ENCODE data around the gene TLE5. TPM values are rescaled to one million over a fixed set of nuclear protein-coding genes. Genes with fewer than 3 reads are reported as not detected.
A peak's percentile ranks its signal among the peaks of the same experiment; 100 is the strongest.

Gene TLE5
- total and polyA plus RNA-seq, 4 experiments from 2014 or later: 572 to 943 (median 888) TPM

GRCh38 chr19:3061182-3062161 lies 823 bp downstream of the TLE5 start:
- intact Hi-C loops (cut with micrococcal nuclease): loop anchor here (1.0 to 5.0 kb wide), 6 partner anchors 14 to 279 kb away; partner anchors contain the start of genes NCLN and SGTA
- Histone ChIP-seq H3K27me3 (ENCODE audit: insufficient read depth, low read length) (no peaks in the 10 kb centered on the region), H3K4me3 (ENCODE audit: low read length in 2 of 2) (peak overlapping the region; percentile 63 to 67), H3K9me3 (ENCODE audit: control insufficient read depth in 1 of 2, low read length in 2 of 2) (no peaks in the 10 kb centered on the region), H3K36me3 (ENCODE audit: insufficient read depth, low read length) (peaks cover 37% of the 10 kb centered on the region), H3K4me1 (ENCODE audit: insufficient read depth, low read length) (peaks cover 64% of the 10 kb centered on the region), H3K27ac (ENCODE audit: low read depth, low read length) (peak overlapping the region; percentile 59)
- ChIA-PET CTCF (ENCODE audit: partially characterized antibody) (interaction anchor here (0.6 to 2.4 kb wide), 8 partner anchors 9 to 101 kb away, joined by 3 to 16 read pairs (median 5); no protein-coding TSS in a partner anchor), POLR2A (ENCODE audit: partially characterized antibody) (interaction anchor here (0.6 to 16.1 kb wide), 21 partner anchors 9 to 585 kb away, joined by 3 to 555 read pairs (median 7); partner anchors contain the start of genes GADD45B, NCLN and TLE6)
- H3K4me3 Mint-ChIP-seq: peak overlapping the region; percentile 90 to 96 (median 92)
- H3K9me3 Mint-ChIP-seq: no peaks in the 10 kb centered on the region
- H3K27me3 Mint-ChIP-seq: no peaks in the 10 kb centered on the region
- peak; percentile 75 to 87 (median 86) for DNase-seq
- peaks cover 31 to 38% of the 10 kb centered on the region in 2 donors for H3K36me3 Mint-ChIP-seq
- H3K27ac Mint-ChIP-seq: peak overlapping the region; percentile 88 to 97 (median 93)
- H3K4me1 Mint-ChIP-seq: peaks cover 18 to 56% (median 37%) of the 10 kb centered on the region in 4 donors

GRCh38 chr19:3060857-3061181 lies 1.5 kb downstream of the TLE5 start:
- Mint-ChIP-seq H3K4me1 (peaks cover 18 to 57% (median 37%) of the 10 kb centered on the region in 4 donors), H3K27ac (peak overlapping the region; percentile 88 to 97 (median 93)), H3K9me3 (no peaks in the 10 kb centered on the region), H3K27me3 (no peaks in the 10 kb centered on the region), H3K4me3 (peak overlapping the region; percentile 90 to 96 (median 92)), H3K36me3 (peaks cover 32 to 40% of the 10 kb centered on the region in 2 donors)
- H3K4me3 ChIP-seq (ENCODE audit: low read length in 2 of 2): peak overlapping the region; percentile 63 to 67
- DNase-seq: no peak
- H3K4me1 ChIP-seq (ENCODE audit: insufficient read depth, low read length): peaks cover 67% of the 10 kb centered on the region
- H3K27me3 ChIP-seq (ENCODE audit: insufficient read depth, low read length): no peaks in the 10 kb centered on the region
- intact Hi-C loops (cut with micrococcal nuclease): loop anchor here (1.0 to 5.0 kb wide), 5 partner anchors 14 to 124 kb away; partner anchors contain the start of gene NCLN
- ChIA-PET POLR2A (ENCODE audit: partially characterized antibody) (interaction anchor here (0.8 to 16.1 kb wide), 18 partner anchors 9 to 585 kb away, joined by 3 to 555 read pairs (median 7); partner anchors contain the start of genes GADD45B, NCLN and TLE6), CTCF (ENCODE audit: partially characterized antibody) (interaction anchor here (0.7 to 2.4 kb wide), 8 partner anchors 8 to 102 kb away, joined by 3 to 16 read pairs (median 5); no protein-coding TSS in a partner anchor)
- no peaks in the 10 kb centered on the region for H3K9me3 ChIP-seq (ENCODE audit: control insufficient read depth in 1 of 2, low read length in 2 of 2)
- H3K27ac ChIP-seq (ENCODE audit: low read depth, low read length): peak overlapping the region; percentile 59
- peaks cover 40% of the 10 kb centered on the region for H3K36me3 ChIP-seq (ENCODE audit: insufficient read depth, low read length)

- peak overlapping the region; percentile 90 to 96 (median 92) for H3K4me3 Mint-ChIP-seq
- Histone ChIP-seq H3K4me3 (ENCODE audit: low read length in 2 of 2) (peak overlapping the region in 1 of 2 donors; percentile 63), H3K9me3 (ENCODE audit: control insufficient read depth in 1 of 2, low read length in 2 of 2) (no peaks in the 10 kb centered on the region), H3K36me3 (ENCODE audit: insufficient read depth, low read length) (peaks cover 52% of the 10 kb centered on the region), H3K27ac (ENCODE audit: low read depth, low read length) (peak overlapping the region; percentile 59), H3K27me3 (ENCODE audit: insufficient read depth, low read length) (no peaks in the 10 kb centered on the region), H3K4me1 (ENCODE audit: insufficient read depth, low read length) (peaks cover 73% of the 10 kb centered on the region)
- CTCF ChIA-PET (ENCODE audit: partially characterized antibody): interaction anchor here (0.8 to 2.4 kb wide), 3 partner anchors 16 to 24 kb away, joined by 3 to 16 read pairs (median 4); no protein-coding TSS in a partner anchor
- POLR2A ChIA-PET (ENCODE audit: partially characterized antibody): interaction anchor here (0.7 to 16.1 kb wide), 11 partner anchors 7 to 125 kb away, joined by 3 to 555 read pairs (median 13); partner anchors contain the start of genes NCLN and TLE6
- DNase-seq: no peak
- H3K27ac Mint-ChIP-seq: peak overlapping the region; percentile 83 to 97 (median 93)
- H3K9me3 Mint-ChIP-seq: no peaks in the 10 kb centered on the region
- H3K4me1 Mint-ChIP-seq: peaks cover 23 to 64% (median 43%) of the 10 kb centered on the region in 4 donors
- intact Hi-C loops (cut with micrococcal nuclease): loop anchor here (5.0 kb wide), 2 partner anchors 43 to 107 kb away; no protein-coding TSS in a partner anchor
- H3K36me3 Mint-ChIP-seq: peaks cover 37 to 51% of the 10 kb centered on the region in 2 donors
- no peaks in the 10 kb centered on the region for H3K27me3 Mint-ChIP-seq
These were observed 2.6 kb downstream of the TLE5 start for GRCh38 chr19:3059653-3060052.

GRCh38 chr19:3058821-3059314 lies 3.4 kb downstream of the TLE5 start:
- H3K27me3 Mint-ChIP-seq: no peaks in the 10 kb centered on the region
- Histone ChIP-seq H3K4me3 (ENCODE audit: low read length in 2 of 2) (no peak overlapping the region), H3K27me3 (ENCODE audit: insufficient read depth, low read length) (no peaks in the 10 kb centered on the region), H3K27ac (ENCODE audit: low read depth, low read length) (peak overlapping the region; percentile 11), H3K9me3 (ENCODE audit: control insufficient read depth in 1 of 2, low read length in 2 of 2) (no peaks in the 10 kb centered on the region), H3K36me3 (ENCODE audit: insufficient read depth, low read length) (peaks cover 58% of the 10 kb centered on the region), H3K4me1 (ENCODE audit: insufficient read depth, low read length) (peaks cover 69% of the 10 kb centered on the region)
- ChIA-PET CTCF (ENCODE audit: partially characterized antibody) (interaction anchor here (0.8 to 2.4 kb wide), 4 partner anchors 13 to 108 kb away, joined by 3 to 16 read pairs (median 4); no protein-coding TSS in a partner anchor), POLR2A (ENCODE audit: partially characterized antibody) (interaction anchor here (0.5 to 16.1 kb wide), 7 partner anchors 9 to 632 kb away, joined by 3 to 555 read pairs (median 6); partner anchors contain the start of genes NCLN and TIMM13)
- intact Hi-C loops (cut with micrococcal nuclease): no loop called here
- H3K36me3 Mint-ChIP-seq: peaks cover 44 to 57% of the 10 kb centered on the region in 2 donors
- H3K4me3 Mint-ChIP-seq: peak overlapping the region in 6 of 8 donors; percentile 26 to 51 (median 40)
- peak overlapping the region in 4 of 7 donors; percentile 50 to 96 (median 84) for H3K27ac Mint-ChIP-seq
- DNase-seq: no peak
- H3K4me1 Mint-ChIP-seq: peaks cover 25 to 67% (median 47%) of the 10 kb centered on the region in 4 donors
- no peaks in the 10 kb centered on the region for H3K9me3 Mint-ChIP-seq

GRCh38 chr19:3058009-3058820 lies 4.1 kb downstream of the TLE5 start:
- Histone ChIP-seq H3K27ac (ENCODE audit: low read depth, low read length) (peak overlapping the region; percentile 11), H3K4me3 (ENCODE audit: low read length in 2 of 2) (no peak overlapping the region), H3K9me3 (ENCODE audit: control insufficient read depth in 1 of 2, low read length in 2 of 2) (no peaks in the 10 kb centered on the region), H3K4me1 (ENCODE audit: insufficient read depth, low read length) (peaks cover 67% of the 10 kb centered on the region), H3K36me3 (ENCODE audit: insufficient read depth, low read length) (peaks cover 58% of the 10 kb centered on the region), H3K27me3 (ENCODE audit: insufficient read depth, low read length) (no peaks in the 10 kb centered on the region)
- H3K36me3 Mint-ChIP-seq: peaks cover 44 to 57% of the 10 kb centered on the region in 2 donors
- peak overlapping the region; percentile 50 to 86 (median 66) for H3K27ac Mint-ChIP-seq
- H3K4me1 Mint-ChIP-seq: peaks cover 23 to 60% (median 45%) of the 10 kb centered on the region in 4 donors
- H3K9me3 Mint-ChIP-seq: no peaks in the 10 kb centered on the region
- peak overlapping the region; percentile 41 to 69 (median 56) for H3K4me3 Mint-ChIP-seq
- intact Hi-C loops (cut with micrococcal nuclease): no loop called here
- no peaks in the 10 kb centered on the region for H3K27me3 Mint-ChIP-seq
- ChIA-PET CTCF (ENCODE audit: partially characterized antibody) (interaction anchor here (1.0 to 1.5 kb wide), 2 partner anchors 13 to 107 kb away, joined by 3 to 5 read pairs; no protein-coding TSS in a partner anchor), POLR2A (ENCODE audit: partially characterized antibody) (interaction anchor here (1.0 to 16.1 kb wide), 2 partner anchors 17 to 81 kb away, joined by 4 to 555 read pairs; partner anchors contain the start of gene TLE6)
- no peak for DNase-seq

GRCh38 chr19:3057275-3057714 lies 5.0 kb downstream of the TLE5 start:
- Mint-ChIP-seq H3K4me1 (peaks cover 21 to 54% (median 39%) of the 10 kb centered on the region in 4 donors), H3K27me3 (no peaks in the 10 kb centered on the region), H3K4me3 (no peak overlapping the region), H3K27ac (peak overlapping the region in 3 of 7 donors; percentile 59 to 73 (median 63)), H3K9me3 (no peaks in the 10 kb centered on the region), H3K36me3 (peaks cover 44 to 56% of the 10 kb centered on the region in 2 donors)
- no peaks in the 10 kb centered on the region for H3K9me3 ChIP-seq (ENCODE audit: control insufficient read depth in 1 of 2, low read length in 2 of 2)
- no peak for DNase-seq
- ChIA-PET POLR2A (ENCODE audit: partially characterized antibody) (interaction anchor here (1.0 to 16.1 kb wide), 2 partner anchors 16 to 80 kb away, joined by 4 to 555 read pairs; partner anchors contain the start of gene TLE6), CTCF (ENCODE audit: partially characterized antibody) (interaction anchor here (1.5 kb wide), 1 partner anchor 14 kb away, joined by 3 read pairs; no protein-coding TSS in a partner anchor)
- H3K36me3 ChIP-seq (ENCODE audit: insufficient read depth, low read length): peaks cover 58% of the 10 kb centered on the region
- intact Hi-C loops (cut with micrococcal nuclease): no loop called here
- H3K27ac ChIP-seq (ENCODE audit: low read depth, low read length): peak overlapping the region; percentile 9
- H3K4me1 ChIP-seq (ENCODE audit: insufficient read depth, low read length): peaks cover 60% of the 10 kb centered on the region
- no peaks in the 10 kb centered on the region for H3K27me3 ChIP-seq (ENCODE audit: insufficient read depth, low read length)
- no peak overlapping the region for H3K4me3 ChIP-seq (ENCODE audit: low read length in 2 of 2)

All from CD4-positive, alpha-beta memory T cell (primary cell).